Neural cell (in vitro differentiated cells): ENCODE measurements around the gene CNTN4. TPM values are rescaled to one million over a fixed set of nuclear protein-coding genes. Genes with fewer than 3 reads are reported as not detected.

Experiments
- H2AFZ ChIP-seq: fragments of 200-600, 300-800 bp; sonication (generic), shearing (Covaris generic); 2 replicates; pipeline ENCODE4 v1.6.0; 2014; ENCODE audit warnings: low read depth, mild to moderate bottlenecking, antibody characterized with exemption, low read length, moderate library complexity
- H3F3A ChIP-seq: fragments of 200-600 bp; shearing (Covaris generic); 2 replicates; pipeline ENCODE4 v1.6.1; 2016; ENCODE audit warnings: mild to moderate bottlenecking, moderate library complexity, mixed read lengths, antibody characterized with exemption, low read length; ENCODE audit not compliant: insufficient read depth, poor library complexity, severe bottlenecking
- H3K27ac ChIP-seq: fragments of 200-600, 300-800 bp; sonication (generic), shearing (Covaris generic); 2 replicates; pipeline ENCODE4 v1.5.1; 2014; ENCODE audit warnings: mild to moderate bottlenecking, low read length, moderate library complexity
- H3K27me3 ChIP-seq: fragments of 300-800, 200-600 bp; sonication (generic), shearing (Covaris generic); 2 replicates; pipeline ENCODE4 v1.6.0; 2014; ENCODE audit warnings: mild to moderate bottlenecking, low read depth, low read length, moderate library complexity; ENCODE audit not compliant: insufficient read depth
- H3K36me3 ChIP-seq: fragments of 300-800, 200-600 bp; sonication (generic), shearing (Covaris generic); 2 replicates; pipeline ENCODE4 v1.5.1; 2014; ENCODE audit warnings: mild to moderate bottlenecking, antibody characterized with exemption, low read length, moderate library complexity; ENCODE audit not compliant: insufficient read depth
- H3K4me2 ChIP-seq: fragments of 300-800, 200-600 bp; sonication (generic), shearing (Covaris generic); 2 replicates; pipeline ENCODE4 v1.6.0; 2014; ENCODE audit warnings: mild to moderate bottlenecking, low read length
- H3K4me3 ChIP-seq: fragments of 300-800, 200-600 bp; sonication (generic), shearing (Covaris generic); 2 replicates; pipeline ENCODE4 v1.5.1; 2014; ENCODE audit warnings: mild to moderate bottlenecking, low read length, moderate library complexity
- H3K79me2 ChIP-seq: fragments of 200-600 bp; shearing (Covaris generic); replicated peaks from 2 replicates; pipeline ENCODE4 v1.6.0; 2014; ENCODE audit warnings: mild to moderate bottlenecking, low read length, moderate library complexity; ENCODE audit not compliant: insufficient read depth
- H3K9ac ChIP-seq: fragments of 300-800, 200-600 bp; sonication (generic), shearing (Covaris generic); 2 replicates; pipeline ENCODE4 v1.6.1; 2016; ENCODE audit warnings: mild to moderate bottlenecking, low read length, mixed read lengths
- H3K9me2 ChIP-seq: fragments of 200-600 bp; shearing (Covaris generic); 2 replicates; pipeline ENCODE4 v1.6.1; 2016; ENCODE audit warnings: mild to moderate bottlenecking, low read length, mixed read lengths; ENCODE audit not compliant: insufficient read depth
- H3K9me3 ChIP-seq: fragments of 200-600, 300-800 bp; sonication (generic), shearing (Covaris generic); 2 replicates; pipeline ENCODE4 v1.6.1; 2016; ENCODE audit warnings: mild to moderate bottlenecking, mixed run types, low read length, moderate library complexity, mixed read lengths
- H4K20me1 ChIP-seq: fragments of 200-600 bp; shearing (Covaris generic); 2 replicates; pipeline ENCODE4 v1.6.1; 2016; ENCODE audit warnings: mild to moderate bottlenecking, mixed run types; ENCODE audit not compliant: insufficient read depth
- CTCF ChIP-seq: fragments of 450-650 bp; IDR thresholded peaks from 2 replicates; pipeline ENCODE4 v1.5.1; 2014; ENCODE audit warnings: antibody characterized with exemption, mild to moderate bottlenecking, moderate library complexity; ENCODE audit not compliant: poor library complexity, severe bottlenecking
- EP300 ChIP-seq: fragments of 450-650 bp; conservative IDR thresholded peaks from 2 replicates; pipeline ENCODE4 v1.6.1; 2014; ENCODE audit warnings: antibody characterized with exemption, mild to moderate bottlenecking, moderate library complexity; ENCODE audit not compliant: poor library complexity, severe bottlenecking
- EZH2 ChIP-seq: fragments of 200-600, 300-800 bp; shearing (Covaris generic), sonication (generic); IDR thresholded peaks from 2 replicates; pipeline ENCODE4 v1.6.1; 2014; ENCODE audit warnings: antibody characterized with exemption, low read length, borderline replicate concordance, mild to moderate bottlenecking; ENCODE audit not compliant: insufficient read depth, poor library complexity, severe bottlenecking
- MXI1 ChIP-seq: fragments of 450-650 bp; conservative IDR thresholded peaks from 2 replicates; pipeline ENCODE4 v1.6.1; 2014; ENCODE audit warnings: antibody characterized with exemption, mild to moderate bottlenecking; ENCODE audit not compliant: poor library complexity, severe bottlenecking
- POLR2AphosphoS5 ChIP-seq: IDR thresholded peaks from 2 replicates; pipeline ENCODE4 v1.6.1; 2012
- RAD21 ChIP-seq: fragments of 450-650 bp; conservative IDR thresholded peaks from 2 replicates; pipeline ENCODE4 v1.6.1; 2014; ENCODE audit warnings: antibody characterized with exemption, mild to moderate bottlenecking, moderate library complexity
- REST ChIP-seq: IDR thresholded peaks from 2 replicates; pipeline ENCODE4 v1.6.1; 2012; ENCODE audit warnings: borderline replicate concordance
- SMC3 ChIP-seq: fragments of 450-650 bp; conservative IDR thresholded peaks from 2 replicates; pipeline ENCODE4 v1.6.1; 2014; ENCODE audit warnings: antibody characterized with exemption, mild to moderate bottlenecking, moderate library complexity; ENCODE audit not compliant: poor library complexity
- TAF1 ChIP-seq: IDR thresholded peaks from 2 replicates; pipeline ENCODE4 v1.6.1; 2012; ENCODE audit warnings: low read depth
- polyA plus RNA-seq: library from polyadenylated mRNA; depleted of rRNA; stranded (reverse); fragments of >200 nt; gene quantifications from 2 replicates; pipeline ENCODE4 v1.2.3, GENCODE V29; 2014

CNTN4 gene
- polyA plus RNA-seq, 1 donor from 2014 or later: 10.6 TPM

GRCh38 chr3:2577571-2577970, 478.9 kb downstream of the CNTN4 start:
- H3F3A ChIP-seq: no peaks in the 10 kb centered on the region
- H3K79me2 ChIP-seq: no peaks in the 10 kb centered on the region
- H3K36me3 ChIP-seq: no peaks in the 10 kb centered on the region
- TF ChIP-seq CTCF: no peak
- no peak for TF ChIP-seq EZH2
- TF ChIP-seq POLR2AphosphoS5: no peak
- TF ChIP-seq TAF1: no peak
- no peak for TF ChIP-seq REST
- TF ChIP-seq SMC3: no peak
- TF ChIP-seq RAD21: no peak
- no peak for TF ChIP-seq EP300
- no peak for TF ChIP-seq MXI1
- no peaks in the 10 kb centered on the region for H3K9me3 ChIP-seq
- H3K27ac ChIP-seq: no peak overlapping the region
- no peak overlapping the region for H3K4me3 ChIP-seq
- no peaks in the 10 kb centered on the region for H3K9me2 ChIP-seq
- no peaks in the 10 kb centered on the region for H3K27me3 ChIP-seq
- no peaks in the 10 kb centered on the region for H4K20me1 ChIP-seq
- H2AFZ ChIP-seq: no peak overlapping the region
- H3K9ac ChIP-seq: no peak overlapping the region
- no peak overlapping the region for H3K4me2 ChIP-seq

GRCh38 chr3:2578560-2578959, 479.9 kb downstream of the CNTN4 start:
- H3K27me3 ChIP-seq: no peaks in the 10 kb centered on the region
- H3K27ac ChIP-seq: no peak overlapping the region
- H3K79me2 ChIP-seq: no peaks in the 10 kb centered on the region
- no peaks in the 10 kb centered on the region for H3K9me2 ChIP-seq
- no peaks in the 10 kb centered on the region for H3K9me3 ChIP-seq
- H4K20me1 ChIP-seq: no peaks in the 10 kb centered on the region
- H3F3A ChIP-seq: no peaks in the 10 kb centered on the region
- H3K4me3 ChIP-seq: no peak overlapping the region
- H3K36me3 ChIP-seq: no peaks in the 10 kb centered on the region
- H2AFZ ChIP-seq: no peak overlapping the region
- no peak overlapping the region for H3K4me2 ChIP-seq
- TF ChIP-seq EP300: no peak
- TF ChIP-seq EZH2: no peak
- TF ChIP-seq POLR2AphosphoS5: no peak
- TF ChIP-seq RAD21: no peak
- TF ChIP-seq REST: no peak
- no peak for TF ChIP-seq MXI1
- no peak for TF ChIP-seq SMC3
- no peak for TF ChIP-seq CTCF
- TF ChIP-seq TAF1: no peak
- H3K9ac ChIP-seq: no peak overlapping the region
